HG02938 (cell line): ENCODE measurements around the gene LRRC49.

Experiments used
- ATAC-seq: cut with Tn5 transposase; IDR thresholded peaks from one replicate; pipeline ENCODE4 v1.9.1; 2021; ENCODE audit warnings: mild to moderate bottlenecking, moderate library complexity; ENCODE audit not compliant: unreplicated experiment

LRRC49 gene

GRCh38 chr15:71083349-71083748, 190.7 kb downstream of the LRRC49 start:
- ATAC-seq = no peak

DNA sequence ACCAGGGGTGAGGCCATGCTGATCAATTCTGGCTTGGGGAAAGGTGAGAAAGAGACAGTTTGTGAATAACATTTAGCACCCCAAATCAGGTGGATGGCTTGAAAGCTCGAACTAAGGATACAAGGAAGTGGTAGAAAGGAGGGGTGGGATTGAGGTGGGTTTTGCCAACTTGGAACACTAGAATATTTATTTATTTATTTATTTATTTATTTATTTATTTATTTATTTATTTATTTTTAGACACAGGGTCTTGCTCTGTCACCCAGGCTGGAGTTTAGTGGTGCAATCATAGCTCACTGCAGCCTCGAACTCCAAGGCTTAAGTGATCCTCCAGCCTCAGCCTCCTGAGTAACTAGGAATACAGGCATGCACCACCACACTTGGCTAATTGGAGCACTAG, 191.6 kb downstream of the LRRC49 start:
- ATAC-seq = no peak

- ATAC-seq = no peak
Measured at GRCh38 chr15:71085809-71086208, 193.2 kb downstream of the LRRC49 start.

DNA sequence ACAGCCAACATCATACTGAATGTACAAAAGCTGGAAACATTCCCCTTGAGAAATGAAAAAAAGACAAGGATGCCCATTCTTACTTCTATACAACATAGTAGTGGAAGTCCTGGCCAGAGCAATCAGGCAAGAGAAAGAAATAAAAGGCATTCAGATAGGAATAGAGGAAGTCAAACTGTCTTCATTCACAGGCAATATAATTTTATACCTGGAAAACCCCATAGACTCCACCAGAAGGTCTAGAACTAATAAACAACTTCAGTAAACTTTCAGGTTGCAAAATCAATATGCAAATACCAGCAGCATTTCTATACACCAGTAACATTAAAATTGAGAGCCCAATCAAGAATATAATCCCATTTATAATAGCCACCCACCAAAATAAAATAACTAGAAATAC, 195.5 kb downstream of the LRRC49 start:
- ATAC-seq = no peak

DNA sequence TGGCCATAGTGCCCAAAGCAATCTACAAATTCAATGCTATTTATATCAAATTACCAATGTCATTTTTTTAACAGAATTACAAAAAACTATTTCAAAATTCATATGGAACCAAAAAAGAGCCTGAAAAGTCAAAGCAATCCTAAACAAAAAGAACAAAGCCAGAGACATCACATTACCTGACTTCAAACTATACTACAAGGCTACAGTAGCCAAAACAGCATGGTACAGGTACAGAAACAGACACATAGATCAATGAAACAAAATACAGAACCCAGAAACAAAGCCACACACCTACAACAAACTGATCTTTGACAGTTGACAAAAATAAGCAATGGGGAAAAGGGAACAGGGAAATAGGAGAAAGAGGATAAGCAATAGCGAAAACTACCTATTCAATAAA, 196.1 kb downstream of the LRRC49 start:
- ATAC-seq = no peak

GRCh38 chr15:71089801-71090200, 197.2 kb downstream of the LRRC49 start:
- ATAC-seq = no peak

DNA sequence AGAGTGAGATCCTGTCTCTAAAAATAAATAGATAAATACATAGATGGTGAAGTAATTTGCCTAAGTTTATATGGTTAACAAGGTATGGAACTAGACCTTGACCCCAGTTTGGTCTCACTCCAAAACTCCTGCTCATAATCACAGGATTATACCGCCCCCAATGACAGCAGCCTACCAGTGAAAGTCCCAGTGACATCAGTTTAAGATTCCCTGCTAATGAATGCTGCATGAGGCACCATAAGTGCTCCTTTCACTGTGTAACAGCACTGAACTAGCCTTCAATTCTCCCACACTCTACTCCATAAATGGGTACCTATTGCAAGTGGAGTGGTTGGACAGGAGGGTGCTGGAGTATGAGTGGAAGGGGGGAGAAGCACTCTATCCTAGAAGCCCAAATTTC, 199.0 kb downstream of the LRRC49 start:
- no peak for ATAC-seq

GRCh38 chr15:71092056-71092600, 199.5 kb downstream of the LRRC49 start:
- no peak for ATAC-seq

GRCh38 chr15:71093054-71094024, 200.7 kb downstream of the LRRC49 start:
- ATAC-seq = no peak

DNA sequence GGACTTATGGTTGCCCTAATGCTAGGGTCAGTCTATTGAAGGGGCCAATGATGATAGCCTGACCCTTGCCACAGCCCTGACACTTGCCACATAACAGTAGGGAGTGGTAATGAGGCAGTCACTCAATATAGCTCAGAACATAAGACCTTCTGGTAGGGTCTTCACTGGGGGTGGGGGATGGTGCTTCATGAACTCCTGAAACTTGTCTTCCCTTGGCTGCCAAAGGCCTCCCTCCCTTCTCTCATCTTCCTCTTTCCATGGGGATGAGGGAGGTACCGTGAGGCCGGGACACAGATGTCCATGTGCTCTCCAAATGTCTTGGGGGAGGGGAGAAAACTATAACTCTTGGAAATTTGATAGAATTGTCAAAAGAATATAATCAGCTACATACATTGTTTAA, 201.5 kb downstream of the LRRC49 start:
- no peak for ATAC-seq

- ATAC-seq = no peak
Measured at GRCh38 chr15:71096676-71097075, 204.1 kb downstream of the LRRC49 start.

DNA sequence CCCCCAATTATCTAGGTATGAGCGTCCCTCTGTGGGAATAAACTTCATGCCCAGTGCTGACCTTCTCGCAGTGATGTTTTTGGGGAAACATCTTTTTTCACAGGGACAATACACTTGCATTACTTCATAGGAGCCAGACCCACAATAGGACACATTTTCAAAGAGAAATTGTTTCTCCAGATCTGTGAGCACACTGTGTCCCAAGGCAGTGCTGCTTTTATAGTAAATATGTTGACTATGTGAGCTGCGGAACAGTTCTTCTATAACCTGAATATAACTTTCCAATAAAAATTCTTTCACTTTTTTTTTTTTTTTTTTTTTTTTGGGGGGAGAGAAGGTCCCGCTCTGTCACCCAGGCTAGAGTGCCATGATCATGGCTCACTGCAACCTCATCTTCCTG, 205.3 kb downstream of the LRRC49 start:
- no peak for ATAC-seq

- no peak for ATAC-seq
Measured at GRCh38 chr15:71098920-71099319, 206.3 kb downstream of the LRRC49 start.
